ENCODE measurements around the gene KRT1.
"Not testable (repeated sequence)": the region's sequence is repeated elsewhere in the genome, so short reads cannot be mapped to it uniquely, and the experiment has no call there.

Gene KRT1

DNA sequence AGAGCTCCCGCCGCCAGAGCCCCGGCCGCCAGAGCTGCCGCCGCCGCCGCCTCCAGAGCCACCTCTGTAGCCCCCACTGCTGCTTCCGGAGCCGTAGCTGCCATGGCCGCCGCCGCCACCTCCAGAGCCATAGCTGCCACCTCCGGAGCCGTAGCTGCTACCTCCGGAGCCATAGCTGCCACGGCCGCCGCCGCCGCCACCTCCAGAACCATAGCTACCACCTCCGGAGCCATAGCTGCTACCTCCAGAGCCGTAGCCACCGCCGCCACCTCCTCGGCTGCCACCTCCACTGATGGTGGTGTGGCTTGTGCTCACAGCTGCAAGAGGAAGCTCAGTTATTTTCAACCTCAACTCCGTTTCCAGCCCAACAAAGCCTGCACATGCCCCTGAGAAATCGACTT, 4.9 kb downstream of the KRT1 start:
- Histone ChIP-seq H3K4me1 (ENCODE audit: control insufficient read depth in 5 of 5, insufficient read depth in 5 of 5, low read length in 5 of 5) (no peaks in the 10 kb centered on the region), H3K36me3 (ENCODE audit: control insufficient read depth in 5 of 5, insufficient read depth in 5 of 5, low read length in 5 of 5) (no peaks in the 10 kb centered on the region), H3K27me3 (ENCODE audit: control insufficient read depth in 5 of 5, insufficient read depth in 4 of 5, low read length in 5 of 5) (peaks cover 0 to 7% (median 3%) of the 10 kb centered on the region in 5 donors)

DNA sequence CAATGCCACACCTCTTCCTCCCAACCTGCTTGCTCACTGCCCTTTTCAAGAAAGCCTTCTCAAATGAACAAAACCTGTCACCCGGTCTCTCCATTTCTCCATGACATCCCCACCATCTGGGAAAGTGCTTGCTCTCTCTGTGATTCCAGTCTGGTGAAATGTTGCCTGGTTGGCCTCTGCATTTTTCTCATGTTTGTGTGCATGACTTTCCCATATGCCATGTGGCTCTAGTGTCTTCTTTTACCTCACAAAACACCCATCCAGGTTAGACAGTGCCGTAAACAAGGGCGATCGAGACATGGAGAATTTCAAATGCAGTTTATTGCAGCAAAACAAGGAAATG, 5.8 kb downstream of the KRT1 start:
- Histone ChIP-seq H3K27ac (ENCODE audit: low read depth, low read length) (no peak overlapping the region), H3K9ac (ENCODE audit: low read length in 5 of 5) (no peak overlapping the region), H3K27me3 (ENCODE audit: control insufficient read depth in 5 of 5, insufficient read depth in 4 of 5, low read length in 5 of 5) (peaks cover 0 to 3% (median 2%) of the 10 kb centered on the region in 5 donors), H3K4me3 (ENCODE audit: low read depth in 1 of 5, low read length in 5 of 5) (no peak overlapping the region), H3K4me1 (ENCODE audit: control insufficient read depth in 5 of 5, insufficient read depth in 5 of 5, low read length in 5 of 5) (no peaks in the 10 kb centered on the region), H3K9me3 (ENCODE audit: control insufficient read depth in 5 of 5, low read length in 5 of 5) (no peaks in the 10 kb centered on the region), H3K36me3 (ENCODE audit: control insufficient read depth in 5 of 5, insufficient read depth in 5 of 5, low read length in 5 of 5) (no peaks in the 10 kb centered on the region)

More for the DNA sequence above, 4.9 kb downstream of the KRT1 start:
- H3K9ac ChIP-seq (ENCODE audit: low read length in 5 of 5): no peak overlapping the region
- H3K9me3 ChIP-seq (ENCODE audit: control insufficient read depth in 5 of 5, low read length in 5 of 5): no peaks in the 10 kb centered on the region
- H3K27ac ChIP-seq (ENCODE audit: low read depth, low read length): no peak overlapping the region
- no peak overlapping the region for H3K4me3 ChIP-seq (ENCODE audit: low read depth in 1 of 5, low read length in 5 of 5)

DNA sequence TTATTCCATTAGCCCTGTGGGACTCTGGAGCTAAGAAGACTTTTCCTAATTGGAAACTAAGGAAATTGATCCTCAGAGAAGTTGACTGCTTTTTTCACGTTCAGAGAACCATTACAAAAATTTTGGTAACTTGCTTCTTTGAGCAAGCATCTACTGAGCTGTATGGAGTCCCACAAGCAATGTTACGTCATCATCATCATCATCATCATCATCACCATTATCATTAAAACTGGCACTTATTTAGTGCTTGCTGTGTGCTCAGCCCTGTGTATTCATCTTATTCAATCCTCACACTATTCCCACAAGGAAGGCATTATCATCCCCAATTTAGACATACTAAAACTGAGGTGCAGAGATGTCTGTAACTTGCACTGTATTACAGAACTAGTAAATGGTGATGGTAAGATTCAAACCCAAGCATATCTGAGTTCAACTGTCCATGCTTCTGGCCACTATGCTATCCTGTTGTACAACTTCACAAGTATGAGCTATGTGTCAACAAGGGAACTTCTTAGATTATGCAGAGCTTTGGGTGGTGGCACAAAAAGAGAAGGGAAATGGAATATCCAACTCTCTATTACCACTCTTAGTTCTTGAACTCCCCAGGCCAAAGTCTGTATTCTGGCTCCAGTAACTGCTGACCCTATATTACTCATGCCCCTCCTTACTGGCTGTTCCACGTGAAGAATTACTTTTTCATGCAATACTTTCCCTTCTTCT, 6.3 kb downstream of the KRT1 start:
- Histone ChIP-seq H3K9ac (ENCODE audit: low read length in 5 of 5) (no peak overlapping the region), H3K27me3 (ENCODE audit: control insufficient read depth in 5 of 5, insufficient read depth in 4 of 5, low read length in 5 of 5) (peaks cover 0 to 3% (median 2%) of the 10 kb centered on the region in 5 donors), H3K27ac (ENCODE audit: low read depth, low read length) (no peak overlapping the region), H3K9me3 (ENCODE audit: control insufficient read depth in 5 of 5, low read length in 5 of 5) (no peaks in the 10 kb centered on the region), H3K4me3 (ENCODE audit: low read depth in 1 of 5, low read length in 5 of 5) (no peak overlapping the region), H3K4me1 (ENCODE audit: control insufficient read depth in 5 of 5, insufficient read depth in 5 of 5, low read length in 5 of 5) (no peaks in the 10 kb centered on the region), H3K36me3 (ENCODE audit: control insufficient read depth in 5 of 5, insufficient read depth in 5 of 5, low read length in 5 of 5) (no peaks in the 10 kb centered on the region)

DNA sequence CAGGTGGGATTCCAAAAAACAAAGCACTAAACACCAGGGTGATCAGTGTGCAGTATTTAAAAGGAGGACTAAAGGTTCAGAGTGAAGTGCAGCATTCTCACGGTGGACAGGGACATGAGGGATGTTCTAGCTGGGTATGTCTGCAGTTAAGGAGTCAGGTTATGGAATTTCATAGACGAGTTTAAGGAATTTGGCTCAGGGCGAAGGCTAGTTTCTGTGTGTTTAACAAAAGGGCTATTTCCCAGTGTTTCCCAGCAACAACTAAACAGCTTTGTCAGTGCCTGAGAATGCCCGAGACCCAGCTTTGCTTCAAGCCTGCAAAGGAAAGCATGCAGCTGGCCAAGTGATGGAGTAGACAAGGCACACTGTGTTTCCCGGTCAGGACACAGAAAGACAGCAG, 7.0 kb downstream of the KRT1 start:
- H3K27me3 ChIP-seq (ENCODE audit: control insufficient read depth in 5 of 5, insufficient read depth in 4 of 5, low read length in 5 of 5): peaks cover 0 to 3% (median 2%) of the 10 kb centered on the region in 5 donors
- H3K36me3 ChIP-seq (ENCODE audit: control insufficient read depth in 5 of 5, insufficient read depth in 5 of 5, low read length in 5 of 5): no peaks in the 10 kb centered on the region
- no peak overlapping the region for H3K9ac ChIP-seq (ENCODE audit: low read length in 5 of 5)
- H3K4me3 ChIP-seq (ENCODE audit: low read depth in 1 of 5, low read length in 5 of 5): no peak overlapping the region
- no peaks in the 10 kb centered on the region for H3K4me1 ChIP-seq (ENCODE audit: control insufficient read depth in 5 of 5, insufficient read depth in 5 of 5, low read length in 5 of 5)
- H3K27ac ChIP-seq (ENCODE audit: low read depth, low read length): no peak overlapping the region
- H3K9me3 ChIP-seq (ENCODE audit: control insufficient read depth in 5 of 5, low read length in 5 of 5): no peaks in the 10 kb centered on the region

DNA sequence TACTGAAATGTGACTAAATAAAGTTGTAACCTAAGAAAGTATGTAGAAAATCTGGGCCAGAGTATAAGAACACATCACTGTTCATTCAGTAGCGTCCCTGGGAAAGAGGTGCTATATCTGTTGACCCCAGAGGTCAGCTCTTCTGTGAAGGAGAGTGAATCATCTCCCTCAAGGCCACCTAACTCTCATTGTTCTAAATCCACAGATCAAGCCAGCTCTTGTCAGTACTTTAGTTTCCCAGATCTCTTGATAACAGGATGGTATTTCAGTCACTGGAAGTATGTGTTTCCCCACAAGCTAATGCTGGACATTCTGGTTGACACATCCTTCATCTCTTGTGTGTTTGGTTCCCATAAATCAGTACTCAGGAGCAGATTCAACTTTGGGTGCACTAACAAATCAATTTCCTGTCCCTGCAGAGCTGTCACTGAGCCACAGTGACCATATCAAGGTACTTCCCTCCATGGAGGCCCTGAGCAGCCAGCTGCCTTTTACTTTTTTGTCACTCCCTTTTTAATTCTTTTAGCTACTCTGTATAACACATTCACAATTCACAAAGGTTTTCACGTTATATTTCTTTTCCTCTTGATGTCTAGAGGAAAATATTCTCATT, 7.8 kb downstream of the KRT1 start:
- H3K36me3 ChIP-seq (ENCODE audit: control insufficient read depth in 5 of 5, insufficient read depth in 5 of 5, low read length in 5 of 5): no peaks in the 10 kb centered on the region
- no peaks in the 10 kb centered on the region for H3K4me1 ChIP-seq (ENCODE audit: control insufficient read depth in 5 of 5, insufficient read depth in 5 of 5, low read length in 5 of 5)
- H3K9me3 ChIP-seq (ENCODE audit: control insufficient read depth in 5 of 5, low read length in 5 of 5): no peaks in the 10 kb centered on the region
- H3K27ac ChIP-seq (ENCODE audit: low read depth, low read length): no peak overlapping the region
- peaks cover 0 to 3% (median 2%) of the 10 kb centered on the region in 5 donors for H3K27me3 ChIP-seq (ENCODE audit: control insufficient read depth in 5 of 5, insufficient read depth in 4 of 5, low read length in 5 of 5)
- H3K9ac ChIP-seq (ENCODE audit: low read length in 5 of 5): no peak overlapping the region
- H3K4me3 ChIP-seq (ENCODE audit: low read depth in 1 of 5, low read length in 5 of 5): no peak overlapping the region

DNA sequence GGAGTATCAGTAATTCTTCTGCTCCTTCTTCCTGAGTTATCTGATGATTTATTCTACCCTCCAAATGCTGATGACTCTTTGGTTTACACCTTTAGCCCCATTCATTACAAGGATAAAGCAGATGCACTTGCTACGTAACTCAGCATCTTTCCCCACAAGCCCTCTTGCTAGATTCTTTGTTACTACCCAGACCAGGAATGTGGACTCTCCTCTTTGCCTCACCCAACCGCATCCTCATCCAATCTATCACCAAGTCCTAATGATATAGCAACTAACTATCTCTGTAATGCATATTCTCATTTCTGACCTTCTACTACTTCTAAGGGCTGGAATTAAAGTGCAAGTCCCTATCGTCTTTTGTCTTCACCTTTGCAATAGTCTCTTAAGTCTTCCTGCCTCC, 9.2 kb downstream of the KRT1 start:
- Histone ChIP-seq H3K36me3 (ENCODE audit: control insufficient read depth in 5 of 5, insufficient read depth in 5 of 5, low read length in 5 of 5) (no peaks in the 10 kb centered on the region), H3K9me3 (ENCODE audit: control insufficient read depth in 5 of 5, low read length in 5 of 5) (no peaks in the 10 kb centered on the region), H3K27ac (ENCODE audit: low read depth, low read length) (no peak overlapping the region), H3K4me1 (ENCODE audit: control insufficient read depth in 5 of 5, insufficient read depth in 5 of 5, low read length in 5 of 5) (no peaks in the 10 kb centered on the region), H3K4me3 (ENCODE audit: low read depth in 1 of 5, low read length in 5 of 5) (no peak overlapping the region), H3K9ac (ENCODE audit: low read length in 5 of 5) (no peak overlapping the region), H3K27me3 (ENCODE audit: control insufficient read depth in 5 of 5, insufficient read depth in 4 of 5, low read length in 5 of 5) (peaks cover 0 to 3% (median 0%) of the 10 kb centered on the region in 5 donors)

DNA sequence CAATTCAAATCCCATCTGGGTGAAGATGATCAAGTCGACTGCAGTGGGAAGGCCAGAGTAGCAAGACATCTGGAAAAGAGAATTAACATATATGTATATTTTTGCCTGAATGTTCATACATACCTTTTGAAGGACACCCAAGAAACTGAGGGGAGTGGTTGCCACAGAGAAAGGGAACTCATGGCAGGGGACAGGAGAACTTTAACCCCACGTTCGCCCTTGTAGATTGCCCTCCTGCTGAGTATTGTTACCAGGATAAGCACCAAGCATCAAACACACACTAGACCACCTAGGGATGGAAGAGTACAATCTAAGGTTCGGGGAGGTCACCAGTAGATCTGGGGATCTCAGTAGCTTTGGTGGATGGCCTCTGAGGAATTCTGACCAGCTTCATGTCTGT, 9.7 kb downstream of the KRT1 start:
- Histone ChIP-seq H3K27me3 (ENCODE audit: control insufficient read depth in 5 of 5, insufficient read depth in 4 of 5, low read length in 5 of 5) (peaks cover 0 to 4% (median under 1%) of the 10 kb centered on the region in 5 donors), H3K4me3 (ENCODE audit: low read depth in 1 of 5, low read length in 5 of 5) (no peak overlapping the region), H3K36me3 (ENCODE audit: control insufficient read depth in 5 of 5, insufficient read depth in 5 of 5, low read length in 5 of 5) (no peaks in the 10 kb centered on the region), H3K9ac (ENCODE audit: low read length in 5 of 5) (no peak overlapping the region), H3K9me3 (ENCODE audit: control insufficient read depth in 5 of 5, low read length in 5 of 5) (no peaks in the 10 kb centered on the region), H3K4me1 (ENCODE audit: control insufficient read depth in 5 of 5, insufficient read depth in 5 of 5, low read length in 5 of 5) (no peaks in the 10 kb centered on the region), H3K27ac (ENCODE audit: low read depth, low read length) (no peak overlapping the region)

DNA sequence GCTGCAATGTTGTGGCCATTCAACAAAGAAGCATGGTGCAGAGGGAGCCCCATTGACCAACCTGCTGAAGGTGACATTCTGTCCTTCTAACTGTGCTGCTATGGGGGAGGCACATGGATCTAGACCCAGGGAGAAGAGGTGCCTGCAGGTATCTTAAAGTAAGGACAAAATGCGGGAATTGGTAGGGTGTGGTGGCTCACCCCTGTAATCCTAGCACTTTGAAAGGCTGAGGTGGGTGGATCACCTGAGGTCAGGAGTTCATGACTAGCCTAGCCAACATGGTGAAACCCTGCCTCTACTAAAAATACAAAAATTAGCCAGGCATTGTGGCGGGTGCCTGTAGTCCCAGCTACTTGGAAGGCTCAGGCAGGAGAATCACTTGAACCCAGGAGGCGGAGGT, 10.3 kb downstream of the KRT1 start:
- H3K9ac ChIP-seq (ENCODE audit: low read length in 5 of 5); H3K27ac ChIP-seq (ENCODE audit: low read depth, low read length); H3K36me3 ChIP-seq (ENCODE audit: control insufficient read depth in 5 of 5, insufficient read depth in 5 of 5, low read length in 5 of 5); H3K4me1 ChIP-seq (ENCODE audit: control insufficient read depth in 5 of 5, insufficient read depth in 5 of 5, low read length in 5 of 5); H3K9me3 ChIP-seq (ENCODE audit: control insufficient read depth in 5 of 5, low read length in 5 of 5); H3K4me3 ChIP-seq (ENCODE audit: low read depth in 1 of 5, low read length in 5 of 5); H3K27me3 ChIP-seq (ENCODE audit: control insufficient read depth in 5 of 5, insufficient read depth in 4 of 5, low read length in 5 of 5): not testable (repeated sequence)

DNA sequence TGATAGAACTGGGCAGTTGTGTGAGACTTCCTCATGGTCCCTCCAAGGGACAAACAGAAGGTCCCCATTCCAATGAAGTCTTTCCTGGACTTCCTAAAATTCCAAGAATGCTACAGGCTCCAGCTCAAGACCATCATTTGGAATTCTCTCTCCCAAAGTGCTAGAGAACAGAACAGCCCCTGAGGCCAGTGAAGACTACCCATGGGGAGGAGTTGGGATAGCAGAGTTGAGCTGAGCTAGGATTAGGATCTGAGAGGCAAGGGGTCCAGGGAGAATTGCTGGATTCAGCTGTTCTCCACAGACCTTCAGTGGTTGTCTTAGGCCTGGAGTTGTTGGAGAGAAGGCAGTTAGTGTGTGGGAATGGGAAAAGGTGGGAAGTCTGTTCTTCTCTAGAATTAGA, 10.8 kb downstream of the KRT1 start:
- Histone ChIP-seq H3K9ac (ENCODE audit: low read length in 5 of 5) (no peak overlapping the region), H3K4me1 (ENCODE audit: control insufficient read depth in 5 of 5, insufficient read depth in 5 of 5, low read length in 5 of 5) (no peaks in the 10 kb centered on the region), H3K9me3 (ENCODE audit: control insufficient read depth in 5 of 5, low read length in 5 of 5) (no peaks in the 10 kb centered on the region), H3K4me3 (ENCODE audit: low read depth in 1 of 5, low read length in 5 of 5) (no peak overlapping the region), H3K27ac (ENCODE audit: low read depth, low read length) (no peak overlapping the region), H3K27me3 (ENCODE audit: control insufficient read depth in 5 of 5, insufficient read depth in 4 of 5, low read length in 5 of 5) (peaks cover 0 to 13% (median 5%) of the 10 kb centered on the region in 5 donors), H3K36me3 (ENCODE audit: control insufficient read depth in 5 of 5, insufficient read depth in 5 of 5, low read length in 5 of 5) (no peaks in the 10 kb centered on the region)

DNA sequence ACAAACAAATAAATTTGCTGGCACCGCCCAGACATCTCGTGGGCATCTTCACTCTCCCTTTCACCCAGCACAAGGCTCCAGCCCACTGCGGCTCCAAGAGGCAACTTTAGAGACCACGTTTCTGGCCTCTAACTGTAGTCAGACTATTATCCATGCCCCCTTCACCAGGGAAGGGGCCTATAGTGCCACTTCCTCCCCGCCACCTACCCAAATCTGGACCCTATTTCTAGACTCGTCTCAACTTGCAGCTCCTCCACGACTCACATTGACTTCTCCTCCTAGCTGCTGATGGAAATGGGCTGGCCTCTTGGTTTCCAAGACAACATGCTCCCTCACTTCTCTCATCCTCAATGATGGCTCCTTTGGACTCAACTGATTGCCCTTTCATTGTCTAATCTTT, 12.3 kb downstream of the KRT1 start:
- Histone ChIP-seq H3K9me3 (ENCODE audit: control insufficient read depth in 5 of 5, low read length in 5 of 5) (no peaks in the 10 kb centered on the region), H3K27me3 (ENCODE audit: control insufficient read depth in 5 of 5, insufficient read depth in 4 of 5, low read length in 5 of 5) (peaks cover 2 to 14% (median 5%) of the 10 kb centered on the region in 5 donors), H3K36me3 (ENCODE audit: control insufficient read depth in 5 of 5, insufficient read depth in 5 of 5, low read length in 5 of 5) (no peaks in the 10 kb centered on the region), H3K4me3 (ENCODE audit: low read depth in 1 of 5, low read length in 5 of 5) (no peak overlapping the region), H3K27ac (ENCODE audit: low read depth, low read length) (no peak overlapping the region), H3K4me1 (ENCODE audit: control insufficient read depth in 5 of 5, insufficient read depth in 5 of 5, low read length in 5 of 5) (no peaks in the 10 kb centered on the region), H3K9ac (ENCODE audit: low read length in 5 of 5) (no peak overlapping the region)

Data from subcutaneous abdominal adipose tissue (tissue), 5 donors.